Retina (tissue), 1 donor: ENCODE data around the gene STAT5B.

Source experiments
- DNase-seq: peaks from one replicate; pipeline ENCODE4 v3.0.0-alpha.2; 2016

STAT5B gene

DNA sequence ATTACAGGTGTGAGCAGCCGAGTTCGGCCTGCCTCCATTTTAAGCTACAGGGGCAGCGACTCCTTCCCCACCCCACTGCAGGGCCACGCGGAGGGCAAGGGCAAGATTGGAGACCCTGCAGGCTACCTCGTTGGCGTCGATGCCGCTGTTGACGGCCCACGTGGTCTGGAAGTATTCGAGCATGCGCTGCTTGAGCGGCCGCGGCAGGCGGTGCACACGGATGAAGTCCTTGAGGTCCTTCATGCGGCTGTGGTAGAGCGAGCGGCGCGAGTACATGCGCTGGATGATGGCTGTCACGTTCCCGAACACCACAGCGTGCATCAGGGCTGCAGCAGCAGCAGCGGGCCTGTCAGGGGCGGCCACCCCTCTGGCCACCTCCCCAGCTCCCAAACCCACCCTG is 106.8 kb downstream of the STAT5B start:
- no peak for DNase-seq

- DNase-seq, result no peak
Observed at GRCh38 chr17:42167807-42168206, 108.4 kb downstream of the STAT5B start.

DNA sequence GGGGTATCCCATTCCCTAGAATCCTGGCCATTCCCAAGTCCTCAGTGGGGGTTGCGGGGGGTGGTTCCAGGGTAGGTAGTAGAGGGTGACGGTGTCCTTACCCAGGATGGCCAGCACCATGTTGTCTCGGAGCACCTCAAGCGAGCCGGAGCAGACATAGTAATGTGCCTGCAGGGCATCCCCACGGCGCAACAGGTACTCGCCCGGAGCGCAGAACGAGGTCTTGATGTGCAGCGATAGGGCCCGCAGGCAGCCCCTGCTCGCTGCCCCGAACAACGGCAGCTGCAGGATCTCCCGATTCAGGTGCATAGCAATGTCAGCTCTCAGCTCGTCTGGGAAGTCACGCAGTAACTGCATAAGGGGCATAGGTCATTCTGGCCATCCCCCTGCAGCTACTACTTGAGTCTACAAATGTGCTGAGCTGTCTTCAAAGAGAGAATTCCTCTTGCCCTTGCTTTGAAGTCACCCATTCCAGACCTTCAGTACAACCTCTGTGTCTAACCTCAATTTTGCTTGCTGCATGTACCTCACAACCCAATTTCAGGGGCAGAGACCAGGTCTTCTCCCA is 109.9 kb downstream of the STAT5B start:
- DNase-seq, result no peak

GRCh38 chr17:42165751-42166150 is 110.4 kb downstream of the STAT5B start:
- no peak for DNase-seq

DNA sequence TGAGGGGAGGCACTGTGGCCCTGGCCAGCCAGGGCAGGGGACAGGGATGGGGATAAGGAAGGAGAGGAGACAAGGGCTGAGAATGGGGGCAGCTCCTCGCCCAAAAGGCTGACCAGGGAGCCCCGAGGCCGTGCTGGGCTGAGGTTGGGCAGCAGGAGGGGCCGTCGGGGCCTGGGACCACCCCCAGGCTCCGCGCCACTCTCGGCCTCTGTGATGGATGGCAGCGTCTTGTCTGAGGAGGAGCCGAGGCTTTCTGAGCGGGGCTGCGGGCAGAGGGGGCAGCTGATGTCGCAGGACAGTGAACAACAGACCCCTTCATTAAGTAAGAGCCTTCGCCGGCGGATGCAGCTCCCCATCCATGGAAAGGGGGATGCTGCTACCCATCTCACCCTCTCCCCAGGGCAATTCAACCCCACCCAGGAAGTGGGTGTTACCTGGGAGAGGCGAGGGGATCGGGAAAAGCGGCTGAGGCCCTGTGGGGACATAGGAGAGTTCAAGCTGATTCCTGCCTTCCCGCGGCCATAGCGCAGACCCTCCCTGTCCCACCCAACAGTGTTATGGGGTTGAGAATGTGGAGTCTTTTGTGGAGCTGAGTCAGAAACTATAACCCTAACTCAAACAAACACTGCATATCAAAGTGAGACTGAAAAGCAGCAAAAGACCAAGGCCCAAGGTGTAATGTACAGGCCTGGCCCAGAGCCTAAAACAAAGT is 112.3 kb downstream of the STAT5B start:
- no peak for DNase-seq

GRCh38 chr17:42163113-42163512 is 113.1 kb downstream of the STAT5B start:
- no peak for DNase-seq

DNA sequence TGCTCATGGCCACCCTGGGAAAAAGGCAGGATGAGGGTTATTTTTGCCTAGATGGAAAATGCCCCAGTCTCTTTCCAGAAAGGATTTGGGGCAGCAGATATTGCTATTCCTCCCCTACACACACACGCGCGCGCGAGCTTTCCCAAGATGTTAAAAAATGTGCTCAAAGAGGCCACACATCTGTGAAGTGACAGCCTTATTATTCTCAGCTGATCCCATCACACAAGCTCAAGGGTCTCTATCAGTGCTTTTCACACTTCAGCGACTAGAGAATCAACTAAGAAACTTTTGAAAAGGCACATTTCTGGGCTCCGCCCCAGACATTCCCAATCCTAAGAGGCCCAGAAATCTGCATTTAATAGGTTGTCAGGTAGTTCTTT is 115.7 kb downstream of the STAT5B start:
- DNase-seq, result no peak

- no peak for DNase-seq
Observed at GRCh38 chr17:42159796-42160530, 116.2 kb downstream of the STAT5B start.

DNA sequence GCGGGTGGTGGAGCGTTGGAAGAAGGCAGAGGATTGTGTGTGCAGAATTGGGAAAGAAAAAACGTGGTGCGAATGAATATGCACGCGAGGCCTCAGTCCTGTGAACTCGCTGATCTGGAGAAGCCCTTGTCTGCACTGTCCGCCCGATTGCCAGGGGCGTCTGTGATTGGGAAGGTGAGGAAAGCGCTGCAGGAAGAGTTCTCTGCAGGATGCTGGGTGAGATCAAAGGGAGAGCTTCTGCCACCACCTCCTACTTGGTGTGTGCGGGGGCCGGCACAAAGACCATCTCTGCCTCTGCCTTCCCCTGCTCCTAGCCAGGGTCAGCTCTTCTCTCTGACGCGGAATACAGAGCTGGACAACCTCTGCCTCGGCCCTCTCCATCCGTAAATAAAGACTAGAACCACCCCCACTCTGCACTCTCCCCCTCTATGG is 120.6 kb downstream of the STAT5B start:
- DNase-seq, result no peak

GRCh38 chr17:42153919-42154742 is 122.1 kb downstream of the STAT5B start:
- DNase-seq, result no peak
